Suppressor macrophage (primary cell): Measurements from ENCODE around the gene PAPPA.
A peak's percentile ranks its signal among the peaks of the same experiment; 100 is the strongest.

Experiments used
- DNase-seq, 4 experiments: peaks; one replicate each; pipeline ENCODE4 v3.0.0-alpha.2; 2020 to 2022

PAPPA gene

DNA sequence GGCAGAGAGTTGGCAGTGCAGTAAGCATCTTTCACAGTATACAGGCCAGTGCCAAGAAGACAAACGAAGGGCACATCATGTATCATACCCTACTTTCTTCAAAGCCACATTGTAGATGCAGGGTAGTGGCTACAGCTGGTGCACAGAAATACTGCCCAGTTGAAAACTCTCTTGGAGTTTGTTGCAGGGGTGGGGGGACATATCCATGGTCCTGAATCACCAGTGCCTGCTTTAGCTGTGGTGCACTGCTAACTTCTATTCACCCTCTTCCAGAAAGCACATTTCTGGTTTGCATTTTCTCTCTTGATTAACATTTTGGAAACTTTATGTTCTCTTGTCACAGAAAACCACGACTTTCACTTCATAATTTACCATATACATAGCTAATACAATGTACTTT lies 196.6 kb downstream of the PAPPA start:
- DNase-seq, result no peak

GRCh38 chr9:116352958-116353357 lies 199.4 kb downstream of the PAPPA start:
- DNase-seq, result no peak

GRCh38 chr9:116355153-116355921 lies 201.7 kb downstream of the PAPPA start:
- peak; percentile 15 to 43 (median 31) for DNase-seq

GRCh38 chr9:116358251-116358650 lies 204.7 kb downstream of the PAPPA start:
- DNase-seq, result no peak

DNA sequence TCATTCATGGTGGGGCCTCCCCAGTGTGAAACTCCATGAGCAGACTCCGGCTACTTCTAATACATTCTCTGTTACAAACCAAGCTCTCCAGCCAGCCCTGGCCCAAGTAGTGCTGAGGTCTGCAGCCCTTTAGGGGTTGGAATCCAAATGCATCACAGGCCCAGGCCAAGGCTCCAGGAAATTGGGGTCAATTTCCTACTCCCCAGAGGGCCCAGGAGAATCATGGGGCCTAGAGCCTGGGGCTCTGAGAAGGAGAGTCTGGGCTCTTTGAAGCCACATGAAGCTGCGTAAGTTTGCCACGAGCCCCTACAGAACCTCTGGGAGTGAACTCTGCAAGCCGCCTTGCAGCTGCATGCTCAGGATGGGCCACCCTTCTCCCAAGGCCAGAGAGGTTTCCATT lies 206.4 kb downstream of the PAPPA start:
- DNase-seq, result no peak

DNA sequence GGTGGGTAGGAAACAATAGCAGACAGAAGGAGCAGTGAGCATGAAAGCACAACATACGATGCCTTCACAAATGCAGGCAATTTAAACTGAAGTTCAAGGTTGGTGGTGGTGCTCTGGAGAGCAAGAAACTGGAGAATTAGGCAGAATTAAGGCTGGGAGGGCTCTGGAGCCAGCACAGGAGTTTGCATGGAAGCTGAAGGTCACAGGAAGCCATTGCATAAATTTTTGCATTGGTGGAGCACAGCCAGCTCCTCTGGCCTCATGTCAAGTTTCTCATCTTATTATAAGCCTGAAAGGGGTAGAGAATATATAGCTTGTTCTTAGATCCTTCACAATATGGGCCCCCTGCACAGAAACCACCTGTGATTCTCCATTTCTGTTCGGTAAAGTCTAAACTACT lies 207.4 kb downstream of the PAPPA start:
- no peak for DNase-seq

DNA sequence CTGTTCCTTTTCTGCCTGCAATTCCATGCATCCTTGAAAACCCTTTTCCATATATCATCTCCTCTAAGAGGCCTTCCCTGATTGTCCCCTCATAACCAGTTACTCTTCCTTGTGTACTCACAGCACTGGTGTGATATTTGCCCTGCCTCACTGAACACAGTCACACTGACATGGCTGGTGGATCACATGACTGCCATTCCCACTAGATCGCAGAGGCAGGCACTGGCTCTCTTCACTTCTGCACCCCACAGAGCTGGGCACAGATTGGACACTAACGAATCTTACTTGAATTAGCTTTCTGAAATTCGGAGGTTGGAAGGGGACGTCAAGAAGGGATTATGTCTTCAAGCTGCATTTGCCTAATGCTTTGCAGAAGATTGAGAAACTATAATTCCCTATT lies 208.0 kb downstream of the PAPPA start:
- DNase-seq, result no peak

GRCh38 chr9:116362493-116362892 lies 208.9 kb downstream of the PAPPA start:
- no peak for DNase-seq

DNA sequence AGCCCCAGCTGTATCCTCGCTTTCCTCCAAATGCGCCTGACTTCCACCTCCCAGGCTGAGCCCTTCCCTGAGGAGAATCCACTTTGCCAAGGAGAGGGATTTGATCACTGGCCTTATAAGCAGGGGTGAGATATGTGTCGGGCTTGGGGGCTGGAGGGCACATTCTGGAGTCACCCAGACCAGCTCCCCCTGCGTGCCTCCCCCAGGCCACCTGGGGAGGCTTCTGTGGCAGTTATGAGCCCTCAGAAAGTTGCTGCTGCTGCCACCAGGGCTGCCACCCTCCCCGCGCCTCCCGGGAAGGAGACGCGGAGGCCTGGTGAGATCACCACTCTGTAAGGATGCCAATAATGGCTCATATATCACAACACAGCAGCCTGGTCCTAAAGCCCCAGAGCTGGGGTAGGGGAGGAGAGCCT lies 211.5 kb downstream of the PAPPA start:
- DNase-seq, result no peak

DNA sequence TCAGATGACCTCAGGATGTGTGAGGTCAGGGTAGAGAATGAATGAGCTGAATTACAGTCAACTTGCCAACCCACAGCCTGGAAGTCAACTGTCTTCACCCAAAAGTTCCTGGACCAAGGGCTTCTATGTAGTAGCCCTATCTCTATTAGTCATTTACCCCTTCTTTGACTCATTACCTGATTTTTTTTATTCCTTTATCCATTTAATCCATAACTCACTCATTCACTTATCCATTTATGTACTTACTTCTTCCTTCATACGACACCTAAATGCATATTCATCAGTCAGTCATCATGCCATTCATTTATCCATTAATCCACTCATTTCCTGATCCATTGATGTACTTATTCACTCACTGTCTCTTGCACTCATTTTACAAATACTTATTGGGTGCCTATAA lies 212.7 kb downstream of the PAPPA start:
- no peak for DNase-seq

DNA sequence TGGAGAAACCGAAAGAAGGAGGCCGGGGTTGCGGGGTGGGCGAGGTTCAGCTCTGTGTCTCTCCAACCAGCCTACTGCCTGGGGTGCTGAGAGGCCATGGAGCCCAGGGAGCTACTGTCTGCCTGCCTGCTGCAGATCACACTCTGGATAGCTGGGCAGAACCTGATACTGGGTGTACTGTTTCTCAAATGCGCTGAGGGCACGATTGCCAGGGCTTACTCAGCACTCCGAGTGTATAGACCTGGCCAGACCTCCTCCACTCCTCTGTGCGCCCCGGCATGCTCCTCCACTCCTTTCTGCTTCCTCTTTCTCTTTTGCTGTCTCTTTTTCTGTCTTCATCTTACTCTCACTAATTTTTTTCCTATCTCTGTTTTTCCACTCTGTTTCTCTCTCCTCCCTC lies 215.1 kb downstream of the PAPPA start:
- no peak for DNase-seq

- DNase-seq, result no peak
Observed at GRCh38 chr9:116369706-116370105, 216.1 kb downstream of the PAPPA start.

DNA sequence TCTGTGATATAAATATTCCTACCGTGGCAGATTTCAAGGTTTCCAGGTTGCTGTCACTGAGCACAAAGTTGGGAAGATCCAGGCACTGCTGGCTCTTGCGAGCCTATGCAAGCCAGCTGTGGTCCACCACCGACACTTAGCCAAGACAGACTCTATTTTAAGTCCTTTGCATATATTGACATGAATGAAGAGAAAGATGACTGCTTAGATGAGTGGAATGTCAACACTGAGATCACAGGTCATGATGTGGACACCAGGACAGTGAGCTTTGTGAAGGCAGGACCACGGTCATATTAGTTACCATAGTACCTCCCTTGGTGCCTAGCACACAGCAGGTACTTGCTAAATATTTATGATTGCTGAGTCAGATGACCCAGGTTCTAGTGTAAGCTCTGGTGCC lies 217.0 kb downstream of the PAPPA start:
- DNase-seq, result no peak

DNA sequence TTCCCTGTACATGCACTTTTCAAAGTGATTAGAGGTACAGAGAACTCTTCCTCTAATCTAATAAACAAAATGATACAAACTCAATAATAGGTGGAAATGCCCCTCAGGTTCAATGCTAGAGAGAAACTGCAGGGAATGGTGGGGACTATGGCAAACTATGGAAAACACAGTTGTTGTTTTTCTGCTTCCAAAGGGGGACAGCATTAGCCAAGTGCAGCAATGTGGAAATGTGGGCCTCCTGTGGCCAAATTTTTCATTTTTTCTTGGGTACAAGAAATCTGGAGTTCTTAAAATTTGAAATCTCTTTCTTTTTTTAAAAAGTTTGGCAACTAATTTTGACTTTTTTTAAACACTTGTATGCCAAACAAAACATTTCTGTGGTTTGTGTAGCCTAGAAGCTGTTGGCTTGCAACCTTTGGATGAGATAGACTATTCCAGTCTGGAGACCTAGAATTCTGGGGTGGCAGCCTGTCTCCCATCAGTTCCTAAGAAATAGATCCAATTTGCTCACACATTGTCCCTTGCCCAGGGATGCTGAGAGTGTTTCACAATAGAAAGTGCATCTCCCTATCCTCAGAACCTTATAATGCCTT lies 218.6 kb downstream of the PAPPA start:
- DNase-seq, result no peak

- DNase-seq, result no peak
Observed at GRCh38 chr9:116372786-116373185, 219.2 kb downstream of the PAPPA start.

DNA sequence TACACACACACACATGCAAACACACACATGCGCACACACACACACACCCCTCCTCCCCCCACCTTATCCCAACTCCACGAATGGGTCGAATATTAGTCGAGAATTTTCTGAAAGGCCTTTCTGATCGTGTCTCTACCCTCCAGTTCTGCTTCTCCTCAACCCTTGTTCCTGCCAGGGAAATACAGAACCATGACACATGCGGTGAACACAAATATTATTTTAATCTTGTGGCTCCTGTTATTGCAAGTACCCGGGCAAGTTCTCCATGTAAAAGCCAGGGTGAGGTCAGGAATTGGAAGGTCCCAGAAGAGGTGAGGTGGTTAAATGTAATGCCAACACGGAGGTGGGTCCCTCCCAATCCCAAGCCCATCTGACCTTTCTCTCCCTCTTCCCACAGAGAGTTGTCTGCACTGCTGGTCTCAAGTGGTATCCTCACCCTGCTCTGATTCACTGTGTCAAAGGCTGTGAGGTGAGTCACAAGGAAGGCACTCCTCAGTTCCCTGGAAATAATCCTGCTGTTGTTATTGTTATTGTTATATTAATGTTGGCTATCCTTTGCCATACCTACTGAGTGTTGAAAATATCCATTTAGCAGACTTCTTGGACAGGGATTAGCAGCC lies 223.7 kb downstream of the PAPPA start:
- peak in 2 of 4 experiments; percentile 9 to 22 for DNase-seq

GRCh38 chr9:116378873-116379272 lies 225.3 kb downstream of the PAPPA start:
- DNase-seq, result no peak

DNA sequence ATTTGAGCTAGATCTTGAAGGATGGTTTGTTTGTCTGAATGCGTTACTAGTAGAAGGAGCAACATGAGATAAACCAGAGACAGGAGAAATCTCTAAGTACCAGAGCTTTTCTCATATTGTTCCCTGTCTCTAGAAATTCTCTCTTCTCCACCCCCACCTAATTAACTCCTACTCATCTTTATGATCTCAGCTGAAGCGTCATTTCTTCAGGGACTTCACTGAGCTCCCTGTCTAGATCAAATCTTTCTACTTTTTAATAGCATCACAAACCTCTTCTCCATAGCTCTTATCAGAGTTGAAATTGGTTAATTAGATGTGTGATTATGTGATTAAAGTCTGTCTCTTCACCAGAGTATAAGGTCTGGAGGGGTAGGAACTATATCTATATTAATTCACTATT lies 226.2 kb downstream of the PAPPA start:
- no peak for DNase-seq

- DNase-seq, result no peak
Observed at GRCh38 chr9:116380496-116380995, 227.0 kb downstream of the PAPPA start.

- DNase-seq, result no peak
Observed at GRCh38 chr9:116381350-116381749, 227.8 kb downstream of the PAPPA start.

DNA sequence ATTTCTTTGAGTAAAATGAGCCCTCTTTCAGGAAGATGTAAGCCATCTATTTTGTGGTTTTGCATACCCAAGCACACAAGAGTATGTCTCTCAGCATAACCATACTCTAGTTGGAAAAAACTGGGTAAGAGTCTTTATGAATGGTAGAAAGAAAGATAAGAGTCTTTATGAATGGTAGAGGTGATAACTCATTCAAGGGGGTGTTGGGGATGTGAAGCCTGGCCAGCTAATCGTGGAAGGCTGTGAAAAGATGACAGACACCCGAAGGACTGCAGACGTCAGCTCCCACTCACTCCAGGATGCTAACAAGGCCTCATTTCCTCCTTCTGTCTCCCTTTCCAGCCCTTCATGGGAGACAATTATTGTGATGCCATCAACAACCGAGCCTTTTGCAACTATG lies 228.5 kb downstream of the PAPPA start:
- no peak for DNase-seq

GRCh38 chr9:116383133-116383532 lies 229.5 kb downstream of the PAPPA start:
- no peak for DNase-seq

DNA sequence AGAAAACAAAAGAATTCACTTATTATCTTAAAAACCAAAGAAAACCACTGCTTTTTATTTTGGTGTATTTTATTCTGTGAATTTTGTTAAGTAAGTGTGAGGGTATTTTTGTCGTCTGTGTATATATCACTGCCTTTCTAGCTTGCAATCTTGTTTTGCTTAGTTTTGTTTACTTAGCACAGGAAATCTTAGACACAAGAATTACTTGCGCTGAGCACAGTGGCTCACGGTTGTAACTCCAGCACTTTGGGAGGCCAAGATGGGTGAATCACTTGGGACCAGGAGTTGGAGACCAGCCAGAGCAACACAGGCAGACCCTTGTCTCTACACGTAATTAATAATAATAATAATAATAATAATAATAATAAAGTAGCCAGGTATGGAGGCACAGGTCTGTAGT lies 230.3 kb downstream of the PAPPA start:
- no peak for DNase-seq
